RCC 7860 (cell line): Measurements from ENCODE around the gene MSH4.
"Not testable (repeated sequence)": the region's sequence is repeated elsewhere in the genome, so short reads cannot be mapped to it uniquely, and the experiment has no call there.

Experiments used
- DNase-seq: peaks from one replicate; pipeline ENCODE4 v3.0.0-alpha.2; 2015; ENCODE audit warnings: low spot score
- FAIRE-seq: peaks from 2 replicates; lab custom pipeline; 2012; peaks lifted over from hg19 to GRCh38; lab: Jason Lieb, UNC

MSH4 gene

GRCh38 chr1:75916834-75917233 is 120.2 kb downstream of the MSH4 start:
- FAIRE-seq = no peak
- no peak for DNase-seq

- FAIRE-seq = no peak
These were observed 126.0 kb downstream of the MSH4 start for GRCh38 chr1:75922698-75923097.

GRCh38 chr1:75932304-75932703 is 135.6 kb downstream of the MSH4 start, which contains the start of gene ASB17:
Gene ASB17 (minus strand): TSS chr1:75932404. CDS start chr1:75932291, 113 bp downstream.
- FAIRE-seq (no peak), DNase-seq (no peak)

More at GRCh38 chr1:75922698-75923097, 126.0 kb downstream of the MSH4 start:
- no peak for DNase-seq

- no peak for DNase-seq
- FAIRE-seq = peak; percentile 64
These were observed 140.4 kb downstream of the MSH4 start for GRCh38 chr1:75937034-75937433.

- FAIRE-seq, DNase-seq: not testable (repeated sequence)
These were observed 146.4 kb downstream of the MSH4 start for GRCh38 chr1:75943037-75943436.

- no peak for DNase-seq
- FAIRE-seq = no peak
These were observed 153.5 kb downstream of the MSH4 start for GRCh38 chr1:75950176-75950575.

GRCh38 chr1:75952016-75952415 is 155.3 kb downstream of the MSH4 start:
- peak; percentile 78 for FAIRE-seq
- DNase-seq = no peak

- DNase-seq = peak; percentile 88
- peak; percentile 97 for FAIRE-seq
These were observed 156.8 kb downstream of the MSH4 start for GRCh38 chr1:75953461-75953860.

- DNase-seq (peak; percentile 57), FAIRE-seq (peak; percentile 82)
These were observed 157.9 kb downstream of the MSH4 start for GRCh38 chr1:75954586-75954985.
